Testis (tissue), 3 donors: ENCODE measurements around the gene PRND. TPM values are rescaled to one million over a fixed set of nuclear protein-coding genes. Genes with fewer than 3 reads are reported as not detected.

Experiments
- DNase-seq: peaks from one replicate; pipeline ENCODE4 v3.0.0-alpha.2; 2019
- H3K27ac ChIP-seq, 2 donors: fragments of 200-600 bp; sonication (generic); one replicate each; pipeline ENCODE4 v1.5.1; 2019
- H3K27me3 ChIP-seq: fragments of 200-600 bp; sonication (generic); one replicate; pipeline ENCODE4 v1.5.1; 2019
- H3K36me3 ChIP-seq: fragments of 200-600 bp; sonication (generic); one replicate; pipeline ENCODE4 v1.5.1; 2017; ENCODE audit warnings: low read depth; ENCODE audit errors: missing control alignments
- H3K4me1 ChIP-seq: fragments of 200-600 bp; sonication (generic); one replicate; pipeline ENCODE4 v1.5.1; 2019
- H3K4me3 ChIP-seq, 2 donors: fragments of 200-600 bp; sonication (generic); one replicate each; pipeline ENCODE4 v1.5.1; 2017 to 2019
- H3K9me3 ChIP-seq: fragments of 200-600 bp; sonication (generic); one replicate; pipeline ENCODE4 v1.5.1; 2017
- POLR2A ChIP-seq: fragments of 450-650 bp; IDR thresholded peaks from one replicate; pipeline ENCODE4 v1.6.1; 2017; ENCODE audit warnings: antibody characterized with exemption, mild to moderate bottlenecking, moderate library complexity
- WGBS, 2 donors: methylation state at CpG; one replicate each; pipeline ENCODE4 v1.1.5; 2018; 5-methylcytosine and 5-hydroxymethylcytosine counted together
- intact Hi-C: fragments of 100-400 bp; cut with DNase I; formaldehyde crosslinking; loops from one replicate; pipeline ENCODE4 v1.15.1; 2023; ENCODE audit warnings: low total_unique reads
- polyA plus RNA-seq: library from polyadenylated mRNA; stranded (reverse); fragments of 350-450 nt; fragmentation: Illumina TruSeq; extraction: RNeasy Lipid Tissue Mini Kit (QIAGEN cat#74804); gene quantifications from one replicate; pipeline ENCODE4 v1.2.3, GENCODE V29; 2014; ENCODE audit warnings: low read depth, low replicate concordance; ENCODE audit not compliant: insufficient read depth
- total RNA-seq, 2 donors: library from RNA; depleted of rRNA; stranded (reverse); fragments of >200 nt; gene quantifications; one replicate each; pipeline ENCODE4 v1.2.3, GENCODE V29; 2016
- TF ChIP-seq, protein P1 (sequence below), 3 experiments: fragments of 450-650 bp in 2 of 3; fragments of 200-600 bp in 1 of 3; sonication (generic) in 1 of 3; IDR thresholded peaks; one replicate each; pipeline ENCODE4 v1.5.1; 2016 to 2019; ENCODE audit warnings: antibody characterized with exemption in 3 of 3, mild to moderate bottlenecking in 2 of 3, moderate library complexity in 1 of 3

Gene PRND
- total and polyA plus RNA-seq, 3 donors from 2014 or later, result 147 to 729 (median 431) TPM

DNA sequence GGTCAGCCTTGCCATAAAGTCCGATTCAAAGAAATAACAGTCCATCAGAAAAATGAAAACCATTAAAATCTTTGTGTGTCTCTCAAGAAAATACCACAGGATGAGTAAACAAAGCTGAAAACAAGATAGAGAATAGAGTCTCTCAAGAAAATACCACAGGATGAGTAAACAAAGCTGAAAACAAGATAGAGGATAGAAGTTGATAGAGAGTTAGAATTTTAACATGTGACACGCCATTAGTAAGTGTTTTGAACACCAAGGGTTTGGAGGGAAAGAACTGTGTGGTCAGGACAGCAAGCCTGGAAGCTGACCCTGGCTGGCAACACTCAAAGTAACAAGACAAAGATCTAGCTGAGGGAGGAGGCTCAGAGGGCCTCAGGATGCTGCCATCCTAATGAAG is 43.9 kb upstream of the PRND start:
- Histone ChIP-seq H3K36me3 (no peaks in the 10 kb centered on the region), H3K27me3 (no peaks in the 10 kb centered on the region), H3K4me1 (no peaks in the 10 kb centered on the region), H3K4me3 (no peak overlapping the region), H3K9me3 (no peaks in the 10 kb centered on the region), H3K27ac (no peak overlapping the region)
- WGBS, 2 donors, result 93 to 94% methylated on average over 2 of the region's 2 CpGs
- no peak for DNase-seq
- intact Hi-C loops, result no loop called here
- TF ChIP-seq, protein P1, sequence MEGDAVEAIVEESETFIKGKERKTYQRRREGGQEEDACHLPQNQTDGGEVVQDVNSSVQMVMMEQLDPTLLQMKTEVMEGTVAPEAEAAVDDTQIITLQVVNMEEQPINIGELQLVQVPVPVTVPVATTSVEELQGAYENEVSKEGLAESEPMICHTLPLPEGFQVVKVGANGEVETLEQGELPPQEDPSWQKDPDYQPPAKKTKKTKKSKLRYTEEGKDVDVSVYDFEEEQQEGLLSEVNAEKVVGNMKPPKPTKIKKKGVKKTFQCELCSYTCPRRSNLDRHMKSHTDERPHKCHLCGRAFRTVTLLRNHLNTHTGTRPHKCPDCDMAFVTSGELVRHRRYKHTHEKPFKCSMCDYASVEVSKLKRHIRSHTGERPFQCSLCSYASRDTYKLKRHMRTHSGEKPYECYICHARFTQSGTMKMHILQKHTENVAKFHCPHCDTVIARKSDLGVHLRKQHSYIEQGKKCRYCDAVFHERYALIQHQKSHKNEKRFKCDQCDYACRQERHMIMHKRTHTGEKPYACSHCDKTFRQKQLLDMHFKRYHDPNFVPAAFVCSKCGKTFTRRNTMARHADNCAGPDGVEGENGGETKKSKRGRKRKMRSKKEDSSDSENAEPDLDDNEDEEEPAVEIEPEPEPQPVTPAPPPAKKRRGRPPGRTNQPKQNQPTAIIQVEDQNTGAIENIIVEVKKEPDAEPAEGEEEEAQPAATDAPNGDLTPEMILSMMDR (IDR thresholded peaks at IDR 0.05), result no peak
- TF ChIP-seq POLR2A, result no peak

DNA sequence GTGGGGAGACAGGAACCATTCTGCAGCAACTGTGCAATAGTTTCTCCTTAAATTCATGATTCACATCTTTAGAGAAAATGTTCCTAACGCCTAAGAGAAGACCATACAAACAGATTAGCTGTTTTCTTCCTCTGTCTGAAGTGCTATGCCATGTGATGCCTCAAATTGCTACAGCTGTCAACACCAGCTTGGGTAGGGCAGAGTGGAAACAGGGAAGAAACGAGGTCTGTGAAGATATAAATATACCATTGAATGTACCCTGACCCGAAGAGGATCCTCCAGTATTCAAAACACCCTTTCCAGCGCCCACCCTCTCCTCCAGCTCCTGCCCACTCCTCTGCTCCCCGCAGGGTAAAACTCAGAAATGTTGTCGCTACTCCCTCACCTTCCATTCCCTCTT is 40.3 kb upstream of the PRND start:
- Histone ChIP-seq H3K4me1 (peaks cover 3% of the 10 kb centered on the region), H3K27ac (no peak overlapping the region), H3K9me3 (no peaks in the 10 kb centered on the region), H3K4me3 (no peak overlapping the region), H3K27me3 (no peaks in the 10 kb centered on the region), H3K36me3 (no peaks in the 10 kb centered on the region)
- DNase-seq, result no peak
- intact Hi-C loops, result no loop called here
- 78 to 82% methylated on average over 6 of the region's 6 CpGs for WGBS, 2 donors
- TF ChIP-seq, protein P1 (IDR thresholded peaks at IDR 0.05), result no peak
- no peak for TF ChIP-seq POLR2A

DNA sequence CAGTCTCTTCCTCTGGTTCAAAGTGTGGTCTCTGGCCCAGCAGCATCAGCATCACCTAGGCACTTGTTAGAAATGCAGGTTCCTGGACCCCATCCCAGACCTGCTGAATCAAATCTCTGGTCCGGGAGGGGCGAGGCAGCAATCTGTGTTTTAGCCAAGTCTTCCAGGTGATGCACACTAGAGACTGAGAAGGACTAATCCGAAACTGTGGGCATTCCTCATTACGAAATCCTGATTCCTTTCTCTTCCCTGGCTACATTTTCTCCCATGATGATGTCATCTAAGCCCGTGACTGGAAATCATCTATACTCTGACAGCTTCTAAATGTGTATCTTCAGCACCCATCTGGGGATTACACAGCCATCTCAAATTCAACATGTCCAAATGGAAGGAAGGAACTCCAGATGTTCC is 39.7 kb upstream of the PRND start:
- DNase-seq, result no peak
- no peak for TF ChIP-seq POLR2A
- TF ChIP-seq, protein P1 (IDR thresholded peaks at IDR 0.05), result no peak
- 81 to 93% methylated on average over 5 of the region's 5 CpGs for WGBS, 2 donors
- peaks cover 3% of the 10 kb centered on the region for H3K4me1 ChIP-seq
- H3K27me3 ChIP-seq, result no peaks in the 10 kb centered on the region
- no peak overlapping the region for H3K27ac ChIP-seq
- H3K36me3 ChIP-seq, result no peaks in the 10 kb centered on the region
- no peak overlapping the region for H3K4me3 ChIP-seq
- H3K9me3 ChIP-seq, result no peaks in the 10 kb centered on the region
- intact Hi-C loops, result no loop called here

DNA sequence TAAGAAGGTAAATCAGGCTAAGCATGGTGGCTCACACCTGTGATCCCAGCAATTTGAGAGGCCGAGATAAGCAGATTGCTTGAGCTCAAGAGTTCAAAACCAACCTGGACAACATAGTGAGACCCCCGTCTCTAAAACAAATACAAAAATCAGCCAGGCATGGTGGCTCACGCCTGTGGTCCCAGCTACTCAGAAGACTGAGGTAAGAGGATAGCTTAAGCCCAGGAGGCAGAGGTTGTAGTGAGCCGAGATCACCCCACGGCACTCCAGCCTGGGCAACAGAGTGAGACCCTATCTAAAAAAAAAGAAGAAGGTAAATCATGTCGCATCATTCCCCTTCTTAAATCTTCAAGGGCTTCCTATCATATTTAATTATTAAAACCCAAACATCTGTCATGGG is 39.0 kb upstream of the PRND start:
- Histone ChIP-seq H3K27me3 (no peaks in the 10 kb centered on the region), H3K4me1 (peaks cover 4% of the 10 kb centered on the region), H3K4me3 (no peak overlapping the region), H3K9me3 (no peaks in the 10 kb centered on the region), H3K36me3 (no peaks in the 10 kb centered on the region), H3K27ac (no peak overlapping the region)
- WGBS, 2 donors, result 87 to 93% methylated on average over 6 of the region's 6 CpGs
- no peak for DNase-seq
- intact Hi-C loops, result no loop called here
- TF ChIP-seq POLR2A, result no peak
- TF ChIP-seq, protein P1 (IDR thresholded peaks at IDR 0.05), result no peak

DNA sequence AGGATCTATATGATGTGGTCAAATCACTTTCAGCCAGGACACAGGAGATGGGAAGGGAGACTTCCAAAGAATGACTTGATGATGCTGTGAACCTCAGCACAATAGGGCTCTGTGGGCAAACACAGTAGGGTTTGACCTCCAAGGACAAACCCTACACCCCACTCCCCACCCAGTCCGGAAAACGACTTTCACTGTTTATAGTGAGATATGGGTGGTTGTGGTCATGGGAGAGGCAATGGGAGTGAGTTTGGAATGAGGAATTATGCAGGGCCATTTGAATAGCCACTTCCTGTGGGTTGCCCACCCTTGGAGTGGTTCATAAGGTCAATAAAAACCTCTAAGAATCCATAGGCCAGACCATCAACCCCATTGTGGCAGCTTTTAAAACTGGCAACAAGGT is 38.4 kb upstream of the PRND start:
- DNase-seq, result no peak
- no peak for TF ChIP-seq POLR2A
- TF ChIP-seq, protein P1 (IDR thresholded peaks at IDR 0.05), result no peak
- no peaks in the 10 kb centered on the region for H3K27me3 ChIP-seq
- peaks cover 10% of the 10 kb centered on the region for H3K4me1 ChIP-seq
- H3K27ac ChIP-seq, result no peak overlapping the region
- intact Hi-C loops, result no loop called here
- 76 to 80% methylated on average over 2 of the region's 2 CpGs for WGBS, 2 donors
- no peaks in the 10 kb centered on the region for H3K9me3 ChIP-seq
- no peaks in the 10 kb centered on the region for H3K36me3 ChIP-seq
- H3K4me3 ChIP-seq, result no peak overlapping the region
